ENCODE data around the gene FUT3.

- TF ChIP-seq CTCF (IDR thresholded peaks at IDR 0.05; ENCODE audit: low read depth, low read length) (no peak), EZH2phosphoT487 (IDR thresholded peaks at IDR 0.05; ENCODE audit: low read depth) (no peak)
Measured at GRCh38 chr19:5829567-5830310, 21.5 kb downstream of the FUT3 start.

All from OCI-LY3 (cell line).